DND-41 (cell line): Measurements from ENCODE around the gene PRG3.

ENCODE experiments used
- CTCF ChIP-seq: IDR thresholded peaks from 2 replicates; pipeline ENCODE4 v1.5.1; 2012; ENCODE audit warnings: borderline replicate concordance, low read length, moderate library complexity, mild to moderate bottlenecking; ENCODE audit not compliant: poor library complexity, severe bottlenecking; ENCODE audit errors: extremely low read depth
- EZH2 ChIP-seq: IDR thresholded peaks from 3 replicates; pipeline ENCODE4 v1.6.1; 2012; ENCODE audit warnings: borderline replicate concordance, low read depth, mild to moderate bottlenecking, moderate library complexity, low read length, inconsistent platforms; ENCODE audit not compliant: severe bottlenecking

GRCh38 chr11:57335343-57336110 is 45.4 kb downstream of the PRG3 start, which contains the start of gene SSRP1:
- peak; percentile 55 for TF ChIP-seq CTCF
- no peak for TF ChIP-seq EZH2
